Subcutaneous abdominal adipose tissue (tissue), 5 donors: ENCODE data around the gene CCR9.

Experiments used
- H3K27ac ChIP-seq: one replicate; pipeline ENCODE4 v1.7.0; 2013; ENCODE audit warnings: low read depth, mild to moderate bottlenecking, inconsistent platforms, low read length, moderate library complexity
- H3K27me3 ChIP-seq, 5 donors: one replicate each; pipeline ENCODE4 v1.7.0; 2013; ENCODE audit warnings: low read length in 5 of 5, inconsistent platforms in 1 of 5; ENCODE audit not compliant: control insufficient read depth in 5 of 5, insufficient read depth in 4 of 5
- H3K36me3 ChIP-seq, 5 donors: one replicate each; pipeline ENCODE4 v1.7.0; 2013; ENCODE audit warnings: low read length in 5 of 5; ENCODE audit not compliant: control insufficient read depth in 5 of 5, insufficient read depth in 5 of 5
- H3K4me1 ChIP-seq, 5 donors: one replicate each; pipeline ENCODE4 v1.7.0; 2013; ENCODE audit warnings: low read length in 5 of 5, mild to moderate bottlenecking in 3 of 5, moderate library complexity in 1 of 5; ENCODE audit not compliant: control insufficient read depth in 5 of 5, insufficient read depth in 5 of 5
- H3K4me3 ChIP-seq, 5 donors: one replicate each; pipeline ENCODE4 v1.7.0; 2013; ENCODE audit warnings: low read length in 5 of 5, low read depth in 1 of 5
- H3K9ac ChIP-seq, 5 donors: one replicate each; pipeline ENCODE4 v1.7.0; 2013; ENCODE audit warnings: low read length in 5 of 5, mild to moderate bottlenecking in 4 of 5, moderate library complexity in 3 of 5
- H3K9me3 ChIP-seq, 5 donors: one replicate each; pipeline ENCODE4 v1.7.0; 2013; ENCODE audit warnings: low read length in 5 of 5; ENCODE audit not compliant: control insufficient read depth in 5 of 5
- donor health status: healthy.
- donor health status: healthy.
- donor health status: healthy.
- donor health status: healthy.
- donor health status: healthy.

CCR9 gene

DNA sequence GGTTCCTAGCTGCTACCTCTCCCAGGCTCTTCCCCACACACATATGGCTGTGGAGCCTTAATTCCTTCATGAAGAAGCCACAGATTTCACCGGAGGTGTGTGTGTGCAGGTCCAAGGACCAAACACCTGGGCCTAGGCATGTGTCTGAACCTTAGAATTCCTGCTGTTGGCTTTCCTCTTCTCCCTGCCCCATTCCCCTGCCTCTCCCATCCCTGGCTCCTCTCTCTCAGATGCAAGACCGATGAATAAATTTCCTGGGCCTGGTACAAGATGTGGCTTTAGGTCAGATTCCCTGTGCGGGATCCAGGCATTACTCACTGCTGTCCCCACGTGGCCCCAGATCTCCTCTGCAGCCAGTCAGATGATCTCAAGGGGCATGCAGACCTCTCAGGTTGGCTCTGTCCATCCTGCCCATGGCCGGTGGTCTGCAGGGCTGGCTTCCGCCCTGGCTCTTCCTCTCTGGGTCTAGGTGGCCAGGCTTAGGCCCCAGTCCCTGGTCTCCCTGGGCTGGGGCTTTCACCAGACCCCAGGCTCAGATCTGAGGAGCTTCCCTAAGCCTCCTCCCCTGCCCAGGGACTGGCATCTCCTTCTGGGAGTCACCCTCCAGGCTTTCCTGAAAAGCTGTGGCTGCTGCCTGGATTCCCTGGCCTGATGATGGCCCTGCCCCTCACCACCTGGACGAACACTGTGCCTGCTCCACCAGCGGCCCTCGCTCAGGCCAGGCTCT is 20.5 kb downstream of the CCR9 start:
- Histone ChIP-seq H3K9ac (no peak overlapping the region), H3K4me3 (no peak overlapping the region), H3K4me1 (no peaks in the 10 kb centered on the region), H3K27ac (no peak overlapping the region), H3K36me3 (no peaks in the 10 kb centered on the region), H3K27me3 (no peaks in the 10 kb centered on the region), H3K9me3 (no peaks in the 10 kb centered on the region)

DNA sequence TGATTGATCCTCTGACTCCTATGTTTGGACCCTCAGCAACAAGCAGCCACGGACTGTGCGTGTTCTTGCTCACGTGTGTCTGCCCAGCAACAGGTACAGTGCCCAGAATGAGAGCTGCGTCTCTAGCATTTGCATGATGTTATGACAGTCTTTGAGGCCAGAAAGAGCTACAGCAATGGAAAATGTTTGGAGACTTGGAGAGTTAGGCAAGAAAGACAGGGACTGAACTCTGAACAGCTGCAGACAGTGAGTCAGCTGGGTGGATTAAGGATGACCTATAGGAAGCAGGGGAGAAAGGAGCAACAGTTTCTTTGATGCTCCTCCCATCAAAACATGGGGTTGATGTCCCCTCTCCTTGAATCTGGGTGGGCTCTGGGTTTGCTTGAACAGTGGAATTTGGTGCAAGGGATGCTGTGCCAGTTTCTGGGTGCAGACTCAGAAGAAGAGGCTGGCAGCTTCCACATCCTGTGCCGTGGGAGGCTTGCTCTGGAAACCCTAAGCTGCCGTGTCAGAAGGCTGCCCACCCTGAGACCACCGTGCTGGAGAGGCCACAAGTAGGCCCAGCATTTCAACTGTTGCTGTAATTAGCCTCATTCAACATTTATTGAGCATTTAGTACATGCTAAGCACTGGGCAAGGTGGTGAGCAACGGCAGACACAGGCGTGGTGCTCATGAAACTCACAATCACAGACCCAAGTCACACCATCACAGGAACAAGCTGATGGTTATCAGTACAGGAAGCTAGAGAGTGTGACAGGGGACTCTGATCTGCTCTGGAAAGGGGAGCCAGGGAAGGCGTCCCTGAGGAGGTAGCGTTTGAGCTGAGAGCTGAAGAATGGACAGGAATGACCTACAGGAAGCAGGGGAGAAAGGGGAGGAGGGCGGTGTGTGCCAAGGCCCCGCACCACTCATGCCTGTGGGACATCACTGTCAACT is 21.7 kb downstream of the CCR9 start:
- Histone ChIP-seq H3K27me3 (no peaks in the 10 kb centered on the region), H3K9ac (no peak overlapping the region), H3K27ac (no peak overlapping the region), H3K36me3 (peaks cover 0 to 3% (median 0%) of the 10 kb centered on the region in 5 donors), H3K4me1 (no peaks in the 10 kb centered on the region), H3K4me3 (no peak overlapping the region), H3K9me3 (no peaks in the 10 kb centered on the region)

DNA sequence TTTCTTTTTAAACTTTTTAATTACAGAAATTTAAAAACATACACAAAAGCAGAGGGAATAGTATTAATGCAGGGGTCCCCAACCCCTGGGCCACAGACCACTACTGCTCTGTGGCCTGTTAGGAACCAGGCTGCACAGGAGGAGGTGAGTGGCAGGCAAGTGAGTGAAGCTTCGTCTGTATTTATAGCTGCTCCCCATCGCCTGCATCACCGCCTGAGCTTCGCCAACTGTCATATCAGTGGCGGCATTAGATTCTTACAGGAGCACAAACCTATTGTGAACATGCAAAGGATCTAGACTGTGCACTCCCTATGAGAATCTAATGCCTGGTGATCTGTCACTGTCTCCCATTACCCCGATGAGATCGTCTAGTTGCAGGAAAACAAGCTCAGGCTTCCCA is 22.4 kb downstream of the CCR9 start:
- H3K27me3 ChIP-seq: no peaks in the 10 kb centered on the region
- H3K36me3 ChIP-seq: peaks cover 0 to 3% (median 0%) of the 10 kb centered on the region in 5 donors
- no peak overlapping the region for H3K4me3 ChIP-seq
- H3K9ac ChIP-seq: no peak overlapping the region
- no peaks in the 10 kb centered on the region for H3K4me1 ChIP-seq
- no peak overlapping the region for H3K27ac ChIP-seq
- H3K9me3 ChIP-seq: no peaks in the 10 kb centered on the region

DNA sequence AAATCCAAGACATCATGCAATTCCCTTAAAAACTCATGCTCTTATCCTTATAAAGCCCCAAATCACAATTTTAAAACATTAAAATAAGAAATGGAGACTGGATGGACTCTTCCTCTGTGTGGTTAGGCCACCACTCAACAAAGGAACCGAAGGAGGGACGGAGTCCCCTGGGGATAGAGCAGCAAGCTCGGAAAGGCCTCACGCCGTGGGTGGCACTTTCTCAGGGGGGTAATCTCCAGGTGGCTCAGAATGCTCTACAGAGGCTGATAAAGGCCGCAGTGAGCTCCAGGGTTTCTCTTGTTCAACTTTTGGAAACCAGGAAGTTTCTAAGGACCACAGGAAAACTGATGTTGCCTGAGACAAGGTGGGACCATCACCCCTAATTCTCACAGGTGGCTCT is 23.2 kb downstream of the CCR9 start:
- Histone ChIP-seq H3K27ac (no peak overlapping the region), H3K36me3 (peaks cover 0 to 3% (median 0%) of the 10 kb centered on the region in 5 donors), H3K4me3 (no peak overlapping the region), H3K9me3 (no peaks in the 10 kb centered on the region), H3K4me1 (no peaks in the 10 kb centered on the region), H3K27me3 (no peaks in the 10 kb centered on the region), H3K9ac (no peak overlapping the region)

DNA sequence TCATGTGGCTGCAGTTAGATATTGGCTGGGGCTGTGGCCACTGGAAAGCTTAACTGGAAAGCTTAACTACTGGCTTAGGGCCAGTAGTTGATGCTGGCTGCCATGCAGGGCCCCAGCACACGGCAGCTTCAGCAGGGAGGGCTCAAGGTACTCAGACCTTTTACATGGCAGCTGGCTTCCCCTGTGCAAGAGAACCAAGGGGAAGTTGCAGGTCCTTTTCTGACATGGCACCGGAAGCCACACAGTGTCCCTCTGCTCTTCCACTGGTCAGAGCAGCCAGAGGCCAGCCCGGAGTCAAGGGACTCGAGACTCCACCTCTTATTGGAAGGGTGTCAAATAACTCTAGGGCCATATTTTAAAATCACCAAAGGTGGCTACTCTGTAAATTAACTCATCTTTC is 24.5 kb downstream of the CCR9 start:
- H3K36me3 ChIP-seq: peaks cover 0 to 3% (median 0%) of the 10 kb centered on the region in 5 donors
- H3K9me3 ChIP-seq: no peaks in the 10 kb centered on the region
- no peak overlapping the region for H3K27ac ChIP-seq
- H3K4me1 ChIP-seq: peaks cover 0 to 3% (median 0%) of the 10 kb centered on the region in 5 donors
- H3K9ac ChIP-seq: no peak overlapping the region
- H3K27me3 ChIP-seq: no peaks in the 10 kb centered on the region
- no peak overlapping the region for H3K4me3 ChIP-seq

DNA sequence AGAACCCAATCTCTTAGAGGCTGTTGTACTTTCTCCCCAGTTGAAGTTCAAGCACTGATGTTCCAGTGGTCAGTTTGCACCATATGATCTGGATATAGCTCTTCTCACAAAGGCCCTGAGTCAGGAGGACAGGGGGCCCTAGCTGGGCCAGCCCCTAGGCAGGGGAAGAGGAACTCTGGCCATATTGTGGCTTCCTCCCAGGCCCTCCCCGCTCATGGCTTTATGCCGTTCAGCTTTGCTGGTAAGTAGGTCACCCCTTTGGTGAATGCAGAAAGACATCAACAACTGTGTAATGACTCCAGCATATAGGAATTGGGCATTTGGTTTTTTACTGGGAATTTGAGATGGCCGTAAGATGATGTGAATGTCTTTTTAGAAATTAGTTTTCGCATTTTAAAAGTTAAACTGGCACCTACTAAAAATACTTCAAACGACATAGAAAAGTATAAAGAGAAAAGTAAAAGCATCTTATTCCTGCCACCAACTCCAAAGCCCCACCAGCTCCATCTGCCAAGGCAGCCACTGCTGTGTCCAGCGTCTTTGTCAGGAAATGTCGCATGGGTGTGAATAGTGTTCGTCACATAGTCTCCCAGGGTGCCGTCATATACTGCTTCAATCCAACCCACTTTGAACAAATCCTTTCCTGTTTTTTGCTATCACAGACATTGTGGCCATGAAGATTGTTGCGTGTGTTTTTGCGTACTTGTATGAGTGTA is 25.3 kb downstream of the CCR9 start:
- H3K9ac ChIP-seq: no peak overlapping the region
- peaks cover 0 to 3% (median 0%) of the 10 kb centered on the region in 5 donors for H3K36me3 ChIP-seq
- no peak overlapping the region for H3K27ac ChIP-seq
- H3K9me3 ChIP-seq: no peaks in the 10 kb centered on the region
- peaks cover 0 to 4% (median 0%) of the 10 kb centered on the region in 5 donors for H3K4me1 ChIP-seq
- H3K4me3 ChIP-seq: no peak overlapping the region
- H3K27me3 ChIP-seq: no peaks in the 10 kb centered on the region

DNA sequence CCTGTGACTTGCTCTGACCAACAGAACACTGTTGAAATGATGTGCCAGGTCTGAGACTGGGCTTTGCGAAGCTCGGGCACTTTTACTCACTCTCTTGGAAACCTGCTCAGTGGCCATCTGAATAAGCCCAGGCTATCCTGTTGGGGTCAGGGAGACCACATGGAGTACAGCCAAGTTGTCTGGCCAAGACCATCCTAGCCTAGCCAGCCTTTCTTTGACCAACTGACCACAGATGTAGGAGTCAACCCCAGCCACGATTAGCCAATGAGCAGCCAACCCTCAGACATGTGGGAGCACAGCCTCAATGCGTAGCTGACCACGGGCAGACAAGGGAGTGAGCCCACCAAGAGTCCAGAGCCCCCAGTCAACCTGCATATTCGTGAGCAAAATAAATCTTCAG is 26.1 kb downstream of the CCR9 start:
- H3K9ac ChIP-seq: no peak overlapping the region
- H3K36me3 ChIP-seq: peaks cover 0 to 3% (median 0%) of the 10 kb centered on the region in 5 donors
- no peak overlapping the region for H3K27ac ChIP-seq
- no peak overlapping the region for H3K4me3 ChIP-seq
- H3K9me3 ChIP-seq: no peaks in the 10 kb centered on the region
- H3K27me3 ChIP-seq: no peaks in the 10 kb centered on the region
- H3K4me1 ChIP-seq: peaks cover 0 to 4% (median 0%) of the 10 kb centered on the region in 5 donors

DNA sequence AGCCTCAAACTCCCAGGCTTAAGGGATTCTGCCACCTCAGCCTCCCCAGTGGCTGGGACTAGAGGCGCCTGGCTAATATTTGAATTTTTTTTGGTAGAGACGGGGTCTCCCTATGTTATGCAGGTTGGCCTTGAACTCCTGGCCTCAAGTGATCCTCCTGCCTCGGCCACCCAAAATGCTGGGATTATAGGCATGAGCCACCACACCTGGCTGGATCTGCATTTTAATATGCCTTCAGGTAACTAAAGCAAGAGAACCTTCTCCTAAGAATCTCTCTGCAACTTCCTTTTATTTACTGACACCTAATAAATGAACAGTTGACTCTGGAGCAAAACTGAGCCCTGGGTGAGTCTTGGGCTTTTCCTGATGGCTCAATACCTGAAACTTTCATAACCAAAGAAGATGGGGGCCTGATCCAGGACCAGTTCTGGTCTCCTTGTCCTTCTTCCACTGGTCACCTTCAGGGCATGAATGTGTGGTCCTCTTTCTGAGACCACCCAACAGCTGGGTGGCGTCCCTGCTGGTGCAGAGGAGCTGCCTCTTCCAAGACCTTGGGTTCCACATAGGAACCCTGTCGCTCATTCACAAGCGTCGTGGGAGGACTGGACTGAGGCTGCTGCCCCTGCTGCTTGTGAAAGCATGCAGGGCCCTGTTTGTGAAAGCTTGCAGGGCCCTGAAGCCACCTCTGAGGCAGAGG is 28.2 kb downstream of the CCR9 start:
- no peak overlapping the region for H3K27ac ChIP-seq
- no peak overlapping the region for H3K9ac ChIP-seq
- H3K9me3 ChIP-seq: no peaks in the 10 kb centered on the region
- H3K36me3 ChIP-seq: peaks cover 0 to 14% (median 10%) of the 10 kb centered on the region in 5 donors
- H3K4me1 ChIP-seq: peaks cover 0 to 4% (median 0%) of the 10 kb centered on the region in 5 donors
- no peak overlapping the region for H3K4me3 ChIP-seq
- no peaks in the 10 kb centered on the region for H3K27me3 ChIP-seq

DNA sequence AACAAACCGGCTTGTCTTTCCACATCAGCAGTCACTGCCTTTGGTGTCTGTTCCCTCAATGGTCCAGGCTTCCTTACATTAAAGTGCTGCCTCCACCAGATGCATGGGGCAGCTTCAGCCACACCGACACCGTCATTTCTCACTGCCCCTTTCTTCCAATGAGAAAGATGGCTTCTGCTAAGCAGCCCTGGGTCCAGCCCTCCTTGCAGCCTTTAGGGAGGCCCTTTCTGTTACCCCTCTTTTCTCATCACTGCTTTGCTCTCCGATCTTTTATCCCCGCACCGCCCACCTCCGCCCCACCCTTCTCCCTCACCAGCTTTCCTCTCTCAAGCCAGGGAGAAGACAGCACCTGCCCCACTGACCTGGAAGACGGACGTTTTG is 28.7 kb downstream of the CCR9 start:
- Histone ChIP-seq H3K9me3 (no peaks in the 10 kb centered on the region), H3K4me3 (no peak overlapping the region), H3K27me3 (no peaks in the 10 kb centered on the region), H3K27ac (no peak overlapping the region), H3K4me1 (peaks cover 0 to 4% (median 0%) of the 10 kb centered on the region in 5 donors), H3K36me3 (peaks cover 0 to 19% (median 15%) of the 10 kb centered on the region in 5 donors), H3K9ac (no peak overlapping the region)
